NB4 (cell line): ENCODE results near the gene PUSL1.

Experiments used
- CTCF ChIP-seq: IDR thresholded peaks from one replicate; pipeline ENCODE4 v1.5.1; 2012; ENCODE audit warnings: low read depth, low read length
- POLR2A ChIP-seq: IDR thresholded peaks from 2 replicates; pipeline ENCODE4 v1.6.1; 2011; ENCODE audit warnings: mild to moderate bottlenecking; ENCODE audit not compliant: insufficient read length; ENCODE audit errors: extremely low read depth

DNA sequence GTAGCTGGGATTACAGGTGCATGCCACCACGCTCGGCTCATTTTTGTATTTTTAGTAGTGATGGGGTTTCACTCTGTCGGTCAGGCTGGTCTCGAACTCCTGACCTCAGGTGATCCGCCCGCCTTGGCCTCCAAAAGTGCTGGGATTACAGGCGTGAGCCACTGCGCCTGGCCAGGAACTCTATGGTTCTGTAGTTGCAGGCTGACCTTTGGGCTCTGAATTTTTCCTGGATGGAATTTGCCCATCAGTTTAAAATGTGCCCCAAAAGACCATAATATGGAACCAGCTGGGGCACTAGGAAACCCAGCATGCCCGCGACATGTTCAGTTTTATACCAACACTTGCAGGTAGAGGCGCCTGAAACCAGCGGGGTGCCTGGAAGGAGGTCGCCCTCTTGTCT, 29.8 kb upstream of the PUSL1 start:
- TF ChIP-seq CTCF (no peak), POLR2A (no peak)
